Neural crest cell (in vitro differentiated cells): ENCODE results near the gene PKD1. TPM values are rescaled to one million over a fixed set of nuclear protein-coding genes. Genes with fewer than 3 reads are reported as not detected.
A peak's percentile ranks its signal among the peaks of the same experiment; 100 is the strongest.

ENCODE experiments used
- DNase-seq: peaks from one replicate; pipeline ENCODE4 v3.0.0; 2021; ENCODE audit warnings: low read depth, mixed read lengths, low spot score
- H3K27ac Mint-ChIP-seq: one replicate; pipeline ENCODE4 v1.8.0; 2021; ENCODE audit warnings: mild to moderate bottlenecking, mixed read lengths; ENCODE audit not compliant: unreplicated experiment
- H3K27me3 Mint-ChIP-seq: 2 replicates; pipeline ENCODE4 v1.8.0; 2021; ENCODE audit warnings: low read depth, mild to moderate bottlenecking, mixed read lengths
- H3K36me3 Mint-ChIP-seq: 2 replicates; pipeline ENCODE4 v1.8.0; 2021; ENCODE audit warnings: low read depth, mild to moderate bottlenecking, mixed read lengths
- H3K4me1 Mint-ChIP-seq: 2 replicates; pipeline ENCODE4 v1.8.0; 2021; ENCODE audit warnings: mixed read lengths
- H3K4me3 Mint-ChIP-seq: one replicate; pipeline ENCODE4 v1.8.0; 2021; ENCODE audit warnings: mild to moderate bottlenecking, mixed read lengths
- H3K9me3 Mint-ChIP-seq: 2 replicates; pipeline ENCODE4 v1.8.0; 2021; ENCODE audit warnings: mixed read lengths
- CTCF ChIP-seq: fragments of 200-600 bp; sonication (generic); conservative IDR thresholded peaks from 2 replicates; pipeline ENCODE4 v1.5.0; 2021; ENCODE audit warnings: antibody characterized with exemption, mild to moderate bottlenecking
- total RNA-seq: library from RNA; stranded (reverse); gene quantifications from 2 replicates; pipeline ENCODE4 v1.2.1, GENCODE V29; 2021

The PKD1 gene
- total RNA-seq, 1 donor from 2014 or later = 115 TPM

DNA sequence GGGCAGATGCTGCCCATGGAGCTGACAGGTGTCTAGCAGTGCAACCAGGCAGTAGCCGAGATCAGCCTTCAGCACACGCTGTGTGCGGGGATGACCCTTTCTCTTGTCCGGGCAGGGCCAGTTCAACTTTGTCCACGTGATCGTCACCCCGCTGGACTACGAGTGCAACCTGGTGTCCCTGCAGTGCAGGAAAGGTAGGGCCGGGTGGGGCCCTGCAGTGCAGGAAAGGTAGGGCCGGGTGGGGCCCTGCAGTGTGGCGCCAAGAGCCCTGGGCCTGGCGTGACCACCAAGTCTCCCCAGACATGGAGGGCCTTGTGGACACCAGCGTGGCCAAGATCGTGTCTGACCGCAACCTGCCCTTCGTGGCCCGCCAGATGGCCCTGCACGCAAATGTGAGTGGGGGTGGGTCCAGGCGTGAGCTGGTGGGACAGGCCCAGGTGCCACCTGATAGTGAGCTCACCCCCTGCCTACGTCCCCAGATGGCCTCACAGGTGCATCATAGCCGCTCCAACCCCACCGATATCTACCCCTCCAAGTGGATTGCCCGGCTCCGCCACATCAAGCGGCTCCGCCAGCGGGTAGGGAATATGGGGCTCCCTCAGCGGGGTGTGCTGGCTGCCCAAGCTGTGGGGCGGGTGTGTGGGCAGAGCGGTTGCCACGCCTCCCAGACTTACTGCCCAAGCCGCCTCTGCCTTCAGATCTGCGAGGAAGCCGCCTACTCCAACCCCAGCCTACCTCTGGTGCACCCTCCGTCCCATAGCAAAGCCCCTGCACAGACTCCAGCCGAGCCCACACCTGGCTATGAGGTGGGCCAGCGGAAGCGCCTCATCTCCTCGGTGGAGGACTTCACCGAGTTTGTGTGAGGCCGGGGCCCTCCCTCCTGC lies 47.7 kb downstream of the PKD1 start:
- H3K27ac Mint-ChIP-seq = no peak overlapping the region
- no peaks in the 10 kb centered on the region for H3K36me3 Mint-ChIP-seq
- no peak for DNase-seq
- H3K4me3 Mint-ChIP-seq = no peak overlapping the region
- H3K9me3 Mint-ChIP-seq = no peaks in the 10 kb centered on the region
- no peaks in the 10 kb centered on the region for H3K27me3 Mint-ChIP-seq
- peaks cover 8% of the 10 kb centered on the region for H3K4me1 Mint-ChIP-seq
- TF ChIP-seq CTCF = no peak

GRCh38 chr16:2086812-2087747 lies 48.6 kb downstream of the PKD1 start:
- H3K36me3 Mint-ChIP-seq = no peaks in the 10 kb centered on the region
- no peak for DNase-seq
- no peak overlapping the region for H3K27ac Mint-ChIP-seq
- H3K4me1 Mint-ChIP-seq = peaks cover 2% of the 10 kb centered on the region
- H3K4me3 Mint-ChIP-seq = peak overlapping the region; percentile 31
- H3K27me3 Mint-ChIP-seq = no peaks in the 10 kb centered on the region
- no peaks in the 10 kb centered on the region for H3K9me3 Mint-ChIP-seq
- TF ChIP-seq CTCF = no peak

DNA sequence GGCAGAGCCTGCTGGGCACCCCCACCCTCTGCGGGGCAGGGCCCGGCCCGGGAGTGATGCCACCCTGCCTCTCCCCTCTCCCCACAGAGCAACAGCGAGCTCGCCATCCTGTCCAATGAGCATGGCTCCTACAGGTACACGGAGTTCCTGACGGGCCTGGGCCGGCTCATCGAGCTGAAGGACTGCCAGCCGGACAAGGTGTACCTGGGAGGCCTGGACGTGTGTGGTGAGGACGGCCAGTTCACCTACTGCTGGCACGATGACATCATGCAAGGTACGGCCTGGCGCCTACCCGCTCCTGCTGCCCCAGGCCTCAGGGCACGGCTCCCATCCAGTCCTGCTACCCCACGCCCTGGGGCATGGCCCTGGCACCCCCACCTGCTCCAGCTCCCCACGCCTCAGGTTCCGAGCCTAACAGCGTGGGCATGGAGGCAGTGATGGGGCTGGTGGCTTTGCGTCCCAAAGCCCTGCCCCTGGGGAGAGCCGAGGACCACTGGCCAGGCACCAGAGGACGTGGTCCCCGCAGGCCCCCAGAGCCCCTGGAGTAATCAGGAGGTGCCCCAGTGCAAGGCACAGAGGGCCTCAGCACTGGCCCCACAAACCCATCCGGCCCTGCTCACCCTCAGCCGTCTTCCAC lies 49.5 kb downstream of the PKD1 start:
- Mint-ChIP-seq H3K4me3 (no peak overlapping the region), H3K9me3 (no peaks in the 10 kb centered on the region), H3K27ac (no peak overlapping the region), H3K36me3 (no peaks in the 10 kb centered on the region), H3K27me3 (no peaks in the 10 kb centered on the region), H3K4me1 (no peaks in the 10 kb centered on the region)
- TF ChIP-seq CTCF = no peak
- no peak for DNase-seq

DNA sequence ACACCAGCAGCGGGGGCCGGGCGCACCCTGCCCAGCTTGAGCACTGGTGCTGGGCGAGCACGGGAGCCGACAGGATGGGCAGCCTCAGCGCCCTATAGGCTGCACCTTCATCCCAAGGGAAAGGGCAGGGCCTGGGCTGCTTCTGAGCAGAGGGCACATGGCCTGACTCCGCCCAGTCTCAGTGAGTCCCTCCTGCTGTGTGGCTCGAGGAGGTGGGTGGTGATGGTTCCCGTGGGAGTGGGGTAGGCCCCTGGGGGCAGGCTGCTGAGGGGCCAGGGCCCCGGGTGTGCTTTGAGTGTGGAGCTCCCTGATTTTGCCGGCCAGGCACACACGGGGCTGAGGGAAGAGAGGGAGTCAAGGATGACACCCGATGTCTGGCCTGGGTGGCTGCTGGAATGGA lies 50.0 kb downstream of the PKD1 start:
- DNase-seq = no peak
- Mint-ChIP-seq H3K36me3 (no peaks in the 10 kb centered on the region), H3K27ac (no peak overlapping the region), H3K4me1 (no peaks in the 10 kb centered on the region), H3K4me3 (no peak overlapping the region), H3K9me3 (no peaks in the 10 kb centered on the region), H3K27me3 (no peaks in the 10 kb centered on the region)
- TF ChIP-seq CTCF = no peak

GRCh38 chr16:2084895-2085625 lies 50.6 kb downstream of the PKD1 start:
- H3K4me1 Mint-ChIP-seq = no peaks in the 10 kb centered on the region
- no peaks in the 10 kb centered on the region for H3K36me3 Mint-ChIP-seq
- no peaks in the 10 kb centered on the region for H3K27me3 Mint-ChIP-seq
- no peaks in the 10 kb centered on the region for H3K9me3 Mint-ChIP-seq
- no peak for DNase-seq
- no peak overlapping the region for H3K4me3 Mint-ChIP-seq
- TF ChIP-seq CTCF = no peak
- no peak overlapping the region for H3K27ac Mint-ChIP-seq
